Adrenal gland (tissue), 5 donors: ENCODE data around the gene NR2E3.

Source experiments
- POLR2A ChIP-seq, 2 donors: fragments of 450-650 bp; IDR thresholded peaks; one replicate each; pipeline ENCODE4 v1.6.1; 2017; ENCODE audit warnings: antibody characterized with exemption in 2 of 2, mild to moderate bottlenecking in 2 of 2, moderate library complexity in 1 of 2
- TF ChIP-seq, protein P1 (sequence below), 6 experiments: fragments of 450-650 bp in 4 of 6; fragments of 200-600 bp in 2 of 6; sonication (generic) in 1 of 6; IDR thresholded peaks; 1 replicate in 5 of 6; 2 replicates in 1 of 6; pipeline versions ENCODE4 v1.5.1 to v1.8.0; 2016 to 2021; ENCODE audit warnings: antibody characterized with exemption in 6 of 6, mild to moderate bottlenecking in 2 of 6, moderate library complexity in 1 of 6
- donor health status: DM: no; HTN: no; CAD: no.

GRCh38 chr15:71807691-71808091, 2.7 kb upstream of the NR2E3 start:
- TF ChIP-seq POLR2A (IDR thresholded peaks at IDR 0.05), result no peak
- TF ChIP-seq, protein P1, sequence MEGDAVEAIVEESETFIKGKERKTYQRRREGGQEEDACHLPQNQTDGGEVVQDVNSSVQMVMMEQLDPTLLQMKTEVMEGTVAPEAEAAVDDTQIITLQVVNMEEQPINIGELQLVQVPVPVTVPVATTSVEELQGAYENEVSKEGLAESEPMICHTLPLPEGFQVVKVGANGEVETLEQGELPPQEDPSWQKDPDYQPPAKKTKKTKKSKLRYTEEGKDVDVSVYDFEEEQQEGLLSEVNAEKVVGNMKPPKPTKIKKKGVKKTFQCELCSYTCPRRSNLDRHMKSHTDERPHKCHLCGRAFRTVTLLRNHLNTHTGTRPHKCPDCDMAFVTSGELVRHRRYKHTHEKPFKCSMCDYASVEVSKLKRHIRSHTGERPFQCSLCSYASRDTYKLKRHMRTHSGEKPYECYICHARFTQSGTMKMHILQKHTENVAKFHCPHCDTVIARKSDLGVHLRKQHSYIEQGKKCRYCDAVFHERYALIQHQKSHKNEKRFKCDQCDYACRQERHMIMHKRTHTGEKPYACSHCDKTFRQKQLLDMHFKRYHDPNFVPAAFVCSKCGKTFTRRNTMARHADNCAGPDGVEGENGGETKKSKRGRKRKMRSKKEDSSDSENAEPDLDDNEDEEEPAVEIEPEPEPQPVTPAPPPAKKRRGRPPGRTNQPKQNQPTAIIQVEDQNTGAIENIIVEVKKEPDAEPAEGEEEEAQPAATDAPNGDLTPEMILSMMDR (IDR thresholded peaks at IDR 0.05), result no peak
